D721Med (cell line): Measurements from ENCODE around the gene CD74.
"Not testable (repeated sequence)": the region's sequence is repeated elsewhere in the genome, so short reads cannot be mapped to it uniquely, and the experiment has no call there.

ENCODE experiments used
- DNase-seq: peaks from one replicate; pipeline ENCODE4 v3.0.0; 2011; ENCODE audit warnings: low spot score; ENCODE audit not compliant: insufficient read length
- FAIRE-seq: peaks from 2 replicates; lab custom pipeline; 2011; peaks lifted over from hg19 to GRCh38; lab: Jason Lieb, UNC
- TF ChIP-seq, protein P1 (sequence below): IDR thresholded peaks from 2 replicates; pipeline ENCODE4 v1.5.1; 2012; ENCODE audit warnings: mild to moderate bottlenecking, control low read depth; ENCODE audit not compliant: insufficient read depth; ENCODE audit errors: missing control alignments

Gene CD74

DNA sequence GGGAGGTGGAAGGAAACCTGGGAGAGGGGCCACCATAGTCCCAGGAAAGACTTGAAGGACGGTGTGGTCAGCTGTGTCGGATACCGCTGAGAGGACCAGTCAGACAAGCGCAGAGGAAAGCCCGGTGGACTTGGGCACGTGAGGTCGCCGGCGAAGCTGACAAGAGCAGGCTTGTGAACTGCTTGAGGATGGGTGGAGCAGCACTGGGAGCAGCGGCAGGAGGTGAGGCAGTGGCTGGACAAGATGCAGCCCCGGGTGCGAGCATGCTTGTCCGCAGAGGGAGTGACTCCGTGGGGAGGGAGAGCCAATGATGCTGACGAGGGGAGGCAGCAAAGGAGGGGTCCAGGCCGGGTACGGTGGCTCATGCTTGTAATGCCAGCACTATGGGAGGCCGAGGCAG lies 18.3 kb upstream of the CD74 start:
- FAIRE-seq (no peak), DNase-seq (no peak)
- TF ChIP-seq, protein P1, sequence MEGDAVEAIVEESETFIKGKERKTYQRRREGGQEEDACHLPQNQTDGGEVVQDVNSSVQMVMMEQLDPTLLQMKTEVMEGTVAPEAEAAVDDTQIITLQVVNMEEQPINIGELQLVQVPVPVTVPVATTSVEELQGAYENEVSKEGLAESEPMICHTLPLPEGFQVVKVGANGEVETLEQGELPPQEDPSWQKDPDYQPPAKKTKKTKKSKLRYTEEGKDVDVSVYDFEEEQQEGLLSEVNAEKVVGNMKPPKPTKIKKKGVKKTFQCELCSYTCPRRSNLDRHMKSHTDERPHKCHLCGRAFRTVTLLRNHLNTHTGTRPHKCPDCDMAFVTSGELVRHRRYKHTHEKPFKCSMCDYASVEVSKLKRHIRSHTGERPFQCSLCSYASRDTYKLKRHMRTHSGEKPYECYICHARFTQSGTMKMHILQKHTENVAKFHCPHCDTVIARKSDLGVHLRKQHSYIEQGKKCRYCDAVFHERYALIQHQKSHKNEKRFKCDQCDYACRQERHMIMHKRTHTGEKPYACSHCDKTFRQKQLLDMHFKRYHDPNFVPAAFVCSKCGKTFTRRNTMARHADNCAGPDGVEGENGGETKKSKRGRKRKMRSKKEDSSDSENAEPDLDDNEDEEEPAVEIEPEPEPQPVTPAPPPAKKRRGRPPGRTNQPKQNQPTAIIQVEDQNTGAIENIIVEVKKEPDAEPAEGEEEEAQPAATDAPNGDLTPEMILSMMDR, result no peak

DNA sequence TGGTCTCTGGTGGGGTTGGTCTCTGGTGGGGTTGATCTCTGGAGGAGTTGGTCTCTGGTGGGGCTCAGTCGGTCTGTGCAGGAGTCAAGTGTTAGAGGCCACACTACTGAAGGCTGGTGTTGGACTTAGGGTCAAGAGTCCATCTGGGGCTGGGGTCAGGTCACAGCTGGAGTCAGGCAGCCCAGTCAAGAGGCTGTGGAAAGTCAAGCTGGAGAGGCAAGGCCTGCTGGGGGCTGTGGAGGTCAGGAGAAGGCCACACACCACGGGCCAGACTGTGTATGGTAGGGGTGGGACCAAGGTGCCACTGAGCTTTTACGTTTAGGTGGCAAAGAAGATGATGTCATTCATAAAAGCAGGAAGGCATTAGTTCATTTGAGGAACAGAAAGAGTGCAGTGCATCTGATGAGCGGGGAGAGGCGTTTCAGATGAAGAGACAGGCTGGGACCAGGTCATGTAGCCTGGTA lies 16.7 kb upstream of the CD74 start:
- DNase-seq, result no peak
- TF ChIP-seq, protein P1, result no peak
- no peak for FAIRE-seq

DNA sequence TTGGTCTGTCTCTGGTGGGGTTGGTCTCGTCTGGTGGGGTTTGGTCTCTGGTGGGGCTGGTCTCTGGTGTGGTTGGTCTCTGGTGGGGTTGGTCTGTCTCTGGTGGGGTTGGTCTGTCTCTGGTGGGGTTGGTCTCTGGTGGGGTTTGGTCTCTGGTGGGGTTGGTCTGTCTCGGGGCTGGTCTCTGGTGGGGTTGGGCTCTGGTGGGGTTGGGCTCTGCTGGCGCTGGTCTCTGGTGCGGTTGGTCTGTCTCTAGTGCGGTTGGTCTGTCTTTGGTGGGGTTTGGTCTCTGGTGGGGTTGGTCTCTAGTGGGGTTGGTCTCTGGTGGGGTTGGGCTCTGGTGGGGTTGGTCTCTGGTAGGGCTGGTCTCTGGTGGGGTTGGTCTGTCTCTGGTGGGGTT lies 16.3 kb upstream of the CD74 start:
- no peak for FAIRE-seq
- TF ChIP-seq, protein P1, result no peak

DNA sequence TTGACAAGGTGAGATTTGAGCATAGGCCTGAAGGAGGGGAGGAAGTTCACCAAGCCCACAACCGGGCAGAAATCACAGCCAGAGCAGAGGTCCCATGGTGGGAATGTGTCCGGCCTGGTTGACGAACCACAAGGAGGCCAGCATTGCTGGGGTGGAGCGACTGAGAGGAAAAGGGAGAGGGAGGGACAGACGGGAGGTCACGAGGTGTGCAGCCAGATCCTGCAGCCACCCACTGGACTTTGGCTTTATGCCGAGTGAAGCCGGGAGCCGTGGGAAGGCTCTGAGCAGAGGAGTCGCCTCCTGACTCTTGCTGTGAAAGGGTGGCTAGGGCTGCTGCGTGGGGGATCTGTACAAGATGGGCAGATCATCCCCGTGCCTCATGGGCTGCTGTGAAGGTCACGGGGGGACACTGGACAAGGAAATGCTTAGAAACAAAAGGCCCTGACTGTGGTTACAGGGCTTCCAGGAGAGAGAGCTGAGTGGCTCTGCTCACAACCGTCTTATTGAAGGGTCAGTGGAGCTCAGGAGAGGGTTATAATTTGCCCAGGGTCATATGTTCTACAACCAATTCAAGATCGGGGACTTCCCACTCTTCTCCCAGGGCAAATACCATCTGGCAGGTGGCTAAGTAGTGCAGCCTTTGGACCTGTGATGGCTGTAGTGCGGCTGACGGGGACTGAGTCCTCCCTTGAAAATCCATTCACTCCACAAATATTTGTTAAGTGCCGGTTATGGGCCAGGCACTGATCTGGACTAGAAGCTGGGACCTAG lies 15.6 kb upstream of the CD74 start:
- no peak for FAIRE-seq
- no peak for DNase-seq
- TF ChIP-seq, protein P1, result no peak

More for the DNA sequence above, 16.3 kb upstream of the CD74 start:
- DNase-seq, result no peak

DNA sequence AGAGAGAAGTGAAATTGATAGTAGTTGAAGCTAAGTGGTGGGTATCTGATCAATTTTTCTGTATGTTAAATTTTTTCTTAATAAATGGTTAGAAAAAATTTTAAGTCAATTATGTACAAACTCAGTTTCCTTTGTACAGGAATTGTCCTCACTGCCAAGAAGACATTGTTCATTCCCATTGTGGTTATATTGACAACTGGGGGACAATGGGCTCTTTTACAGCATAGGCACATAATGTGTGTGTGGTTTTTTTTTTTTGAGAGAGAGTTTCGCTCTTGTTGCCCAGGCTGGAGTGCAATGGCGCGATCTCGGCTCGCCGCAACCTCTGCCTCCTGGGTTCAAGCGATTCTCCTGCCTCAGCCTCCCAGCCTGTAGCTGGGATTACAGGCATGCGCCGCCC lies 13.5 kb upstream of the CD74 start:
- FAIRE-seq, DNase-seq: not testable (repeated sequence)

DNA sequence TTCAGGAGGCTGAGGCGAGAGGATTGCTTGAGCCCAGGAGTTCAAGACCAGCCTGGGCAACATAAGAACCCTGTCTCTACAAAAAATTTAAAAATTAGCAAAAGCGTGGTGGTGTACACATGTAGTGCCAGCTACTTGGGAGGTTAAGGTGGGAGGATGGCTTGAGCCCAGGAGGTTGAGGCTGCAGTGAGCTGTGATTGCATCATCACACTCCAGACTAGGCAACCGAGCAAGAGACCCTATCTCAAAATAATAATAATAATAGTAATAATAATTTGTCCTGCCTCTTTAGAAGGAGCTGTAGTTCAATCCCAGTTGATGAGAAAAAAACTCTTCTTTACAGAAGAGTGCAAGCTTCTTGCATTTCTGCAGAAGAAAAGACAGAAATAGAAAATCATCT lies 10.0 kb upstream of the CD74 start:
- TF ChIP-seq, protein P1, result no peak
- FAIRE-seq (no peak), DNase-seq (no peak)

DNA sequence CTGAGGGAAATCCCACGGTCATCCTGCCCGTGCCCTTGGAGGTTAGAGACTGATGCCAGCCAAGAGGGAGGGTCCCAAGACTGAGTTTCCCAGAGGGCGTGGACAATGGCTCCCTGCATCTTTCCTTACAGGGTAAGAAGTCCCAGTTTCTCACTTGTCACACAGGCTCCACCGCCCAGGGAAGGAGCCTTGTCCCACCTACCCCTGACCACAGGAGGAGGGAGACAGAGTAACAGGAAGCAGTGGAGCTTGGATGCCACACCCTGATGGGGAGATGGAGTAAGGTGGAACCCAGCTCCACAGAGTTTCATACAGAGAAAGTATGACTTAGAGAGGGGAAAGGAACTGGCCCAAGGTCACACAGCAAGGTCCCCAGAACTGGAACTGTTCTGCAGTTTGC lies 9.4 kb upstream of the CD74 start:
- DNase-seq (no peak), FAIRE-seq (no peak)
- TF ChIP-seq, protein P1, result no peak
